Hepatocyte (in vitro differentiated cells): ENCODE data around the gene COA8. TPM values are rescaled to one million over a fixed set of nuclear protein-coding genes. Genes with fewer than 3 reads are reported as not detected.
A peak's percentile ranks its signal among the peaks of the same experiment; 100 is the strongest.

Source experiments
- DNase-seq: peaks from one replicate; pipeline ENCODE4 v3.0.0-alpha.2; 2016; ENCODE audit warnings: low spot score
- H2AFZ ChIP-seq: fragments of 200-600 bp; sonication (generic); 2 replicates; pipeline ENCODE4 v1.6.0; 2016; ENCODE audit warnings: antibody characterized with exemption, mild to moderate bottlenecking
- H3K27ac ChIP-seq: fragments of 200-600 bp; sonication (generic); 2 replicates; pipeline ENCODE4 v1.5.1; 2016; ENCODE audit warnings: mild to moderate bottlenecking
- H3K27me3 ChIP-seq: fragments of 200-600 bp; sonication (generic); 2 replicates; pipeline ENCODE4 v1.6.1; 2016
- H3K36me3 ChIP-seq: fragments of 200-600 bp; sonication (generic); replicated peaks from 2 replicates; pipeline ENCODE4 v1.5.1; 2016; ENCODE audit warnings: low read depth; ENCODE audit not compliant: insufficient read depth
- H3K4me1 ChIP-seq: fragments of 200-600 bp; sonication (generic); 2 replicates; pipeline ENCODE4 v1.5.1; 2016; ENCODE audit warnings: mild to moderate bottlenecking, moderate library complexity; ENCODE audit not compliant: insufficient read depth
- H3K4me2 ChIP-seq: fragments of 200-600 bp; sonication (generic); 2 replicates; pipeline ENCODE4 v1.6.0; 2016
- H3K4me3 ChIP-seq: fragments of 200-600 bp; sonication (generic); 2 replicates; pipeline ENCODE4 v1.5.1; 2016; ENCODE audit warnings: mild to moderate bottlenecking
- H3K79me2 ChIP-seq: fragments of 200-600 bp; sonication (generic); 2 replicates; pipeline ENCODE4 v1.6.0; 2017; ENCODE audit warnings: mild to moderate bottlenecking
- H3K9me2 ChIP-seq: fragments of 200-600 bp; sonication (generic); replicated peaks from 2 replicates; pipeline ENCODE4 v1.6.0; 2017; ENCODE audit warnings: mild to moderate bottlenecking; ENCODE audit not compliant: insufficient read depth
- H3K9me3 ChIP-seq: fragments of 200-600 bp; sonication (generic); 2 replicates; pipeline ENCODE4 v1.5.1; 2016; ENCODE audit warnings: low read depth, mild to moderate bottlenecking
- H4K20me1 ChIP-seq: fragments of 200-600 bp; sonication (generic); 2 replicates; pipeline ENCODE4 v1.6.0; 2016; ENCODE audit warnings: mild to moderate bottlenecking; ENCODE audit not compliant: insufficient read depth, poor library complexity, severe bottlenecking
- EZH2 ChIP-seq: fragments of 200-600 bp; sonication (generic); IDR thresholded peaks from 2 replicates; pipeline ENCODE4 v1.6.1; 2016; ENCODE audit warnings: antibody characterized with exemption, mild to moderate bottlenecking, borderline replicate concordance
- EZH2phosphoT487 ChIP-seq: fragments of 200-600 bp; sonication (generic); IDR thresholded peaks from one replicate; pipeline ENCODE4 v1.6.1; 2018; ENCODE audit warnings: antibody characterized with exemption, mild to moderate bottlenecking, low read depth, moderate library complexity; ENCODE audit not compliant: unreplicated experiment, severe bottlenecking
- WGBS: methylation state at CpG from one replicate; pipeline ENCODE4 v1.1.6; 2016; ENCODE audit warnings: low lambda C conversion rate; ENCODE audit errors: missing lambda C conversion rate; 5-methylcytosine and 5-hydroxymethylcytosine counted together
- polyA plus RNA-seq: library from polyadenylated mRNA; unstranded; fragments of >200 nt; fragmentation: Nextera tagmentation; extraction: Ambion mirVana; gene quantifications from 2 replicates; pipeline ENCODE4 v1.2.1, GENCODE V29; 2016
- total RNA-seq: library from RNA; depleted of rRNA; stranded (reverse); fragments of >200 nt; gene quantifications from 2 replicates; pipeline ENCODE4 v1.2.3, GENCODE V29; 2014
- TF ChIP-seq, protein P1 (sequence below): fragments of 200-600 bp; sonication (generic); IDR thresholded peaks from 2 replicates; pipeline ENCODE4 v1.5.1; 2016; ENCODE audit warnings: antibody characterized with exemption, mild to moderate bottlenecking; ENCODE audit not compliant: poor library complexity

COA8 gene
- total and polyA plus RNA-seq, 2 experiments from 2014 or later = 58.7 to 68.2 TPM

DNA sequence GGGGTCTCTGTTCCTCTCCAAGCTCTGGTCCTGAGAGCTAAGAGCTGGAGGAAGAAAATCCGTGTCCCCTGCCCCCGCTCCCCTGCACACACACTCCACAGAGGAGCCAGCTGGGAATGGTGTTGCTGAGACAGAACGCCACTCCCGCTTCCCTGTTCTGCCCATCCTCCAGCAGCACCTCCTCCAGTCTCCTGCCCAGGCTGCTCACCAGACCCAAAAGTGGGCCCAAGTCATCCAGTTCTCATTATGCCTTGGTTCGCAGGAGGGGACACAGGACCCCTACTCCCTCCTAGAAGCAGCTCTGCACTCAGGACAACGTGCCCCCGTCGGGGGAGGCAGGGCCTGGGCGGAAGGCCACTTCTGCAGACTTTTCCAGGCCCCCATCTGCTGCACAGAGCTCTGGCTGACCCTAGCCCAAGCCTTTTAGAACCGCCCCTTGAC is 34.6 kb upstream of the COA8 start:
- Histone ChIP-seq H3K79me2 (peaks cover 44% of the 10 kb centered on the region), H3K9me3 (no peaks in the 10 kb centered on the region), H3K36me3 (no peaks in the 10 kb centered on the region), H2AFZ (no peak overlapping the region), H3K4me2 (peak overlapping the region; percentile 92), H3K27me3 (peaks cover under 1% of the 10 kb centered on the region), H3K27ac (peak overlapping the region; percentile 99), H4K20me1 (no peaks in the 10 kb centered on the region), H3K4me1 (peaks cover 51% of the 10 kb centered on the region), H3K4me3 (peak overlapping the region; percentile 42), H3K9me2 (no peaks in the 10 kb centered on the region)
- DNase-seq = no peak
- no peak for TF ChIP-seq EZH2phosphoT487
- TF ChIP-seq, protein P1, sequence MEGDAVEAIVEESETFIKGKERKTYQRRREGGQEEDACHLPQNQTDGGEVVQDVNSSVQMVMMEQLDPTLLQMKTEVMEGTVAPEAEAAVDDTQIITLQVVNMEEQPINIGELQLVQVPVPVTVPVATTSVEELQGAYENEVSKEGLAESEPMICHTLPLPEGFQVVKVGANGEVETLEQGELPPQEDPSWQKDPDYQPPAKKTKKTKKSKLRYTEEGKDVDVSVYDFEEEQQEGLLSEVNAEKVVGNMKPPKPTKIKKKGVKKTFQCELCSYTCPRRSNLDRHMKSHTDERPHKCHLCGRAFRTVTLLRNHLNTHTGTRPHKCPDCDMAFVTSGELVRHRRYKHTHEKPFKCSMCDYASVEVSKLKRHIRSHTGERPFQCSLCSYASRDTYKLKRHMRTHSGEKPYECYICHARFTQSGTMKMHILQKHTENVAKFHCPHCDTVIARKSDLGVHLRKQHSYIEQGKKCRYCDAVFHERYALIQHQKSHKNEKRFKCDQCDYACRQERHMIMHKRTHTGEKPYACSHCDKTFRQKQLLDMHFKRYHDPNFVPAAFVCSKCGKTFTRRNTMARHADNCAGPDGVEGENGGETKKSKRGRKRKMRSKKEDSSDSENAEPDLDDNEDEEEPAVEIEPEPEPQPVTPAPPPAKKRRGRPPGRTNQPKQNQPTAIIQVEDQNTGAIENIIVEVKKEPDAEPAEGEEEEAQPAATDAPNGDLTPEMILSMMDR = no peak
- 51% methylated on average over 10 of the region's 10 CpGs for WGBS

DNA sequence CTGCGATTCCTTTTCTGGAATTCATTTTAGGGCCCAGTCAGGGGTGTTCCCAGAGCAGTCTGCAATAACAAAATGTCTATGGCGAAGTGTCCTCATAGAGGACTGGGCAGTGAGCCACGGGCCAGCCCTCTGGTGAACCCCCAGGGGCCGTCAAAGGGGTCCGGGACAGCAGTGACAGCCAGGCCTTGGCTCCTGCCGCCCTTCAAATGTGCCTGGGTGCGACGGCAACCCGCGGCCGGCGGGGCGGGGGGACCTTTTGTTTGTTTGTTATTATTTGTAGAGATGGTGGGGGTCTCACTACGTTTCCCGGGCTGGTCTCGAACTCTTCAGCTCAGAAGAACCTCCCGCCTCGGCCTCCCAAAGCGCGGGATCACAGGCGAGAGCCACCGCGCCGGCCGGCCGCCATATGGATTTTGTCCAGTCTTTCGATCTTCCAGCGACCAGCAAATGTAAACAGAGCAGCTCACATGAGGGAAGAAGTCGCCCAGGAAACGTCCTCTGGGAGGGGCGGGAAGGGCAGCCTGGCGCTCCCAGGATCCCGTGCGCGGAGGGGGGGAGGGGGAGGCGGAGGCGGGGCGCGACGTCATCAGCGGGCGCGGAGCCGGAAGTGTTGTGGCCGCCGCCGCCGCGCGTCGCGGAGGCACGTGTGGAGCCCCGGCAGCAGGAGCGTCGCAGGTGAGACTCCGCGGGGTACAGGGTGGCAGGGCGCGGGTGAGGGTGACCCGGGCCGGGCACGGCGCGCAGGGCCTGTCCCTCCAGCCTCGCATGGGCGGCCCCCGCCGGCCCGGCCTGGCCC is 34.0 kb upstream of the COA8 start, which contains the start of gene TRMT61A:
TRMT61A (plus strand) TSS at position 610 of the 796 bp plus-strand sequence. CDS start 783 bp downstream, outside the sequence.
- TF ChIP-seq EZH2 (no peak), EZH2phosphoT487 (no peak)
- TF ChIP-seq, protein P1 = no peak
- peak within 1 kb of the TSS; percentile 99 for H3K27ac ChIP-seq
- DNase-seq = peak; percentile 94
- peaks cover 41% of the 10 kb centered on the region for H3K79me2 ChIP-seq
- peak within 1 kb of the TSS; percentile 49 for H2AFZ ChIP-seq
- peaks cover 44% of the 10 kb centered on the region for H3K4me1 ChIP-seq
- no peaks in the 10 kb centered on the region for H4K20me1 ChIP-seq
- no peaks in the 10 kb centered on the region for H3K27me3 ChIP-seq
- peak within 1 kb of the TSS; percentile 97 for H3K4me2 ChIP-seq
- no peaks in the 10 kb centered on the region for H3K9me2 ChIP-seq
- no peaks in the 10 kb centered on the region for H3K36me3 ChIP-seq
- peak within 1 kb of the TSS; percentile 78 for H3K4me3 ChIP-seq
- 12% methylated on average over 33 of the region's 70 CpGs for WGBS
- H3K9me3 ChIP-seq = no peaks in the 10 kb centered on the region

DNA sequence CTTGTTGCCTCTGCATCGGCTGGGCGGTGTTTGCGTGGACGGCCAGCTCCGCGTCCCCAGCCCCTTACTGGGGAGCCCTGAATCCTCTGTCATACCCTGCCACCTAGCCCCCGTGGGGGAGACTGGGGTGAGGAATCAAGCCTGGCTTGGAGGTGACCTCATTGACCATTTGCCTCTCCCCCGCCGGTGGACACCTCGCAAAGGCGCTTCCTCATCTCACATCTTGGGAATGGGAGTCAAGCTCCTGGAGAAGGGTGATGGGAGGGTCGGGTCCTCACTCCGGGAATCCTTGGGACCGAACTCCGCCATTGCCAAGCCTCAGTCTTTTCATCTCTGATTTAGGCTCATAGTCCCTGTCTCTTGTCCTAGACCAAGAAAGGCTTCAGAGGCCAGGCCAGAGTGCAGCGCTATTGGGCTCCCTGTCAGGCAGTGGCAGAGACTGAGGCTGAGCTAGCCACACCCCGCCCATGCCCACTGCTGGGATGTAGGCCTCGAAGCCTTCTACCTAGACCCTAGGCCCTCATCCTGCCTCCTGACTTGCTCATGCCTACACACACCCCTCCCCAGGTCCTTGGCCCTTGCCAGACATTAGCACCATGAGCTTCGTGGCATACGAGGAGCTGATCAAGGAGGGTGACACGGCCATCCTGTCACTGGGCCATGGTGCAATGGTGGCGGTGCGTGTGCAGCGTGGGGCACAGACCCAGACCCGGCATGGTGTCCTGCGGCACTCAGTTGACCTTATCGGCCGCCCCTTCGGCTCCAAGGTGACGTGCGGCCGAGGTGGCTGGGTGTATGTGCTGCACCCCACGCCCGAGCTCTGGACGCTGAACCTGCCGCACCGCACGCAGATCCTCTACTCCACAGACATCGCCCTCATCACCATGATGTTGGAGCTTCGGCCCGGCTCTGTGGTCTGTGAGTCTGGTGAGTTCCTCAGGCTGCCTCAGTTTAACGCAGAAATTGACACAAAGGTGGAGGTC is 33.1 kb upstream of the COA8 start:
- H3K4me2 ChIP-seq = peak overlapping the region; percentile 97
- H3K4me1 ChIP-seq = peaks cover 35% of the 10 kb centered on the region
- H4K20me1 ChIP-seq = no peaks in the 10 kb centered on the region
- TF ChIP-seq EZH2 = no peak
- no peak for TF ChIP-seq EZH2phosphoT487
- TF ChIP-seq, protein P1 = no peak
- peak overlapping the region; percentile 49 for H2AFZ ChIP-seq
- no peak for DNase-seq
- peaks cover 41% of the 10 kb centered on the region for H3K79me2 ChIP-seq
- H3K4me3 ChIP-seq = peak overlapping the region; percentile 78
- no peaks in the 10 kb centered on the region for H3K9me3 ChIP-seq
- no peaks in the 10 kb centered on the region for H3K36me3 ChIP-seq
- no peaks in the 10 kb centered on the region for H3K9me2 ChIP-seq
- 62% methylated on average over 36 of the region's 42 CpGs for WGBS
- H3K27me3 ChIP-seq = no peaks in the 10 kb centered on the region
- peak overlapping the region; percentile 40 for H3K27ac ChIP-seq
